ENCODE data around the gene MLIP. TPM values are rescaled to one million over a fixed set of nuclear protein-coding genes. Genes with fewer than 3 reads are reported as not detected.
"Not testable (repeated sequence)": the region's sequence is repeated elsewhere in the genome, so short reads cannot be mapped to it uniquely, and the experiment has no call there.

Gene MLIP
- total and polyA plus RNA-seq, 9 donors, result 0.05 to 1.2 (median 0.40) TPM; not detected in 4

GRCh38 chr6:54195637-54196036, 84.4 kb downstream of the MLIP start:
- no peak for DNase-seq
- Histone ChIP-seq H3K27me3 (no peaks in the 10 kb centered on the region), H3K27ac (no peak overlapping the region), H3K4me3 (no peak overlapping the region), H3K36me3 (no peaks in the 10 kb centered on the region), H3K9me3 (no peaks in the 10 kb centered on the region), H3K4me1 (ENCODE audit: insufficient read depth) (no peaks in the 10 kb centered on the region)
- TF ChIP-seq EP300 (IDR thresholded peaks at IDR 0.05), result no peak
- no peak for TF ChIP-seq POLR2A (IDR thresholded peaks at IDR 0.05)
- TF ChIP-seq CTCF (IDR thresholded peaks at IDR 0.05), result no peak
- intact Hi-C loops (cut with DNase I), result no loop called here
- WGBS, 3 donors, result 84 to 90% (median 88%) methylated on average over 3 of the region's 3 CpGs

DNA sequence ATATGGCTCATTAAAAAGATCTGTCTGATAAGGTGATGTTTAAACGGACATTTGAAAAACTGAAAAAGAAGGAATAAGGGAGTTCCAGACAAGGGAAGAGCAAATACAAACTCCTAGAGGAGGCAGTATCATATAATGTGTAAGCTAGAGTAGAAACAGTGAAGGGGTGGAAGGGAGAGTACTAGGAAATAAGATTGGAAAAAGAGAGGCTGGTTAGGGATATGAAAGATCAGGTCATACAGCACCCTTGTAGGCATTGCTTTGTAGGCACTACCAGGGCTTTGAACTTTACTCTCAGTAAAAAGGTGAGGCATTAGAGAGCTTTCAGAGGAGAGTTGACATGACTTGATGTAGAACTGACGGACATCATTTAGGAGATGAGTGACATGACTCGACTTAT, 85.7 kb downstream of the MLIP start:
- Histone ChIP-seq H3K27ac (no peak overlapping the region), H3K4me3 (no peak overlapping the region), H3K27me3 (no peaks in the 10 kb centered on the region), H3K4me1 (ENCODE audit: insufficient read depth) (no peaks in the 10 kb centered on the region), H3K36me3 (no peaks in the 10 kb centered on the region), H3K9me3 (no peaks in the 10 kb centered on the region)
- TF ChIP-seq CTCF (IDR thresholded peaks at IDR 0.05) (no peak), EP300 (IDR thresholded peaks at IDR 0.05) (no peak), POLR2A (IDR thresholded peaks at IDR 0.05) (no peak)
- DNase-seq, result no peak
- WGBS, 3 donors, result 85 to 90% (median 86%) methylated on average over 3 of the region's 3 CpGs
- intact Hi-C loops (cut with DNase I), result no loop called here

GRCh38 chr6:54198134-54198533, 86.9 kb downstream of the MLIP start:
- Histone ChIP-seq H3K27me3 (no peaks in the 10 kb centered on the region), H3K27ac (no peak overlapping the region), H3K4me1 (ENCODE audit: insufficient read depth) (no peaks in the 10 kb centered on the region), H3K9me3 (no peaks in the 10 kb centered on the region), H3K4me3 (no peak overlapping the region), H3K36me3 (no peaks in the 10 kb centered on the region)
- no peak for DNase-seq
- TF ChIP-seq POLR2A (IDR thresholded peaks at IDR 0.05), result no peak
- WGBS, 3 donors, result 93 to 95% (median 94%) methylated on average over 3 of the region's 3 CpGs
- intact Hi-C loops (cut with DNase I), result no loop called here

DNA sequence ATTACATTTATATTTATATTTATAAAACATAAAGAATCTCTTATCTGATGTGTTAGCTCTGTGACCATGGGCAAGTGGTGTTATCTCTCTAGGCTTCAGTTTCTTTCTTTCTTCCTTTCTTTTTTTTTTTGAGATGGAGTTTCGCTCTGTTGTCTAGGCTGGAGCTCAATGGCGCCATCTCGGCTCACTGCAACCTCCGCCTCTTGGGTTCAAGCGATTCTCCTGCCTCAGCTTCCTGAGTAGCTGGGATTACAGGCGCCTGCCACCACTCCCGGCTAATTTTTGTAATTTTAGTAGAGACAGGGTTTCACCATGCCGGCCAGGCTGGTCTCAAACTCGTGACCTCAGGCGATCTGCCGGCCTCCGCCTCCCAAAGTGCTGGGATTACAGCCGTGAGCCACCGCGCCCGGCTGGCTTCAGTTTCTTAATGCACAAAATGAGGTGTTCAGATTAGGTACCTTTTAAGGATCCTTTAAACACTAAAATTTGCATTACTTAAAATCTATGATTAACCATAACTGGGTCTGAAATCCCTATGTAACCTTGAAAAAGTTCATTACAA, 92.3 kb downstream of the MLIP start:
- intact Hi-C loops (cut with DNase I); H3K27ac ChIP-seq; H3K36me3 ChIP-seq; DNase-seq; H3K9me3 ChIP-seq; H3K4me1 ChIP-seq (ENCODE audit: insufficient read depth); H3K4me3 ChIP-seq; H3K27me3 ChIP-seq: not testable (repeated sequence)
- whole genome bisulfite sequencing, 3 donors, result 94 to 97% (median 95%) methylated on average over 16 of the region's 16 CpGs

DNA sequence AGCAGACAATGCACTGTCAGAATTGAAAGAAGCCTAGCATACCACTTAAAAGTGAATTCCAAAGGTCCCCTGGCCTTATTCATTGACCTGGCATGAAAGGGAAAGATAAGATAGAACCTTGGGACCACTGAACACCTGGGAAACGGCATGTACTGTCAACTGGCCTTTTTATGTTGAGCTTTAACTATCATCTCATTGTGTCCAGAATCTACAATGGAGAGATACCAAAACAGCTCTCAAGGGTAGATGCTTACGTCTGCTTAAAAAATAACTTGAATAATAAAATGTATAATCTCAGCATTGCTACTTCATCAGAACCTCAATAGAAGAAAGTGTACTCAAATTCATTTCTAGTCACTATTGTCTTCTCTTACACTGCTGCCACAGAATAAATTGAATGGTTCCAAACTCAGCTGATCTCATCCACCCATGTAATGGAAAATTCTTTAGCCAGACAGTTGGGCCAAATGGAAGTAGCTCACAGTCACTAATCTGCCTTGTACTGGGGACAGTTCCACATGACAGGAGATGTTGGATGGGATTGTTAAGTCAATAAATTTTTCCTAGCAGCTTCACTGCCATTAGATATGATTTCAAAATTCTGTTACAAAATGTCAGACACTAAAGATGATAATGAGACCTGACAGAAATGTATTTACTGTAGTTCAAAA, 93.8 kb downstream of the MLIP start:
- TF ChIP-seq EP300 (IDR thresholded peaks at IDR 0.05) (no peak), POLR2A (IDR thresholded peaks at IDR 0.05) (no peak), CTCF (IDR thresholded peaks at IDR 0.05) (no peak)
- intact Hi-C loops (cut with DNase I), result no loop called here
- DNase-seq, result no peak
- Histone ChIP-seq H3K27me3 (no peaks in the 10 kb centered on the region), H3K4me1 (ENCODE audit: insufficient read depth) (no peaks in the 10 kb centered on the region), H3K9me3 (no peaks in the 10 kb centered on the region), H3K27ac (no peak overlapping the region), H3K4me3 (no peak overlapping the region), H3K36me3 (no peaks in the 10 kb centered on the region)
- 34 to 40% (median 38%) methylated on average over 2 of the region's 2 CpGs for WGBS, 3 donors
